GM23338 (cell line): ENCODE results near the gene EEA1.

Experiments used
- EZH2 ChIP-seq: fragments of 200-600 bp; sonication (generic); IDR thresholded peaks from one replicate; pipeline ENCODE4 v1.8.0; 2017; ENCODE audit warnings: antibody characterized with exemption, mild to moderate bottlenecking, low read depth; ENCODE audit not compliant: unreplicated experiment
- EZH2phosphoT487 ChIP-seq: fragments of 200-600 bp; sonication (generic); IDR thresholded peaks from one replicate; pipeline ENCODE4 v1.8.1; 2018; ENCODE audit warnings: antibody characterized with exemption; ENCODE audit not compliant: unreplicated experiment
- JUNB ChIP-seq: IDR thresholded peaks from one replicate; pipeline ENCODE4 v1.6.1; 2016; ENCODE audit warnings: antibody characterized with exemption; ENCODE audit not compliant: unreplicated experiment
- NANOG ChIP-seq: IDR thresholded peaks from 2 replicates; pipeline ENCODE4 v1.6.1; 2016; ENCODE audit warnings: antibody characterized with exemption, borderline replicate concordance
- POLR2AphosphoS5 ChIP-seq: IDR thresholded peaks from 2 replicates; pipeline ENCODE4 v1.6.1; 2016; ENCODE audit warnings: antibody characterized with exemption, low read depth
- ZNF114 ChIP-seq: fragments of 250-450 bp; sonication (Bioruptor Pico); IDR thresholded peaks from 2 replicates; pipeline ENCODE4 v1.5.0; 2020; ENCODE audit warnings: mild to moderate bottlenecking, moderate library complexity
- TF ChIP-seq, protein P1 (sequence below), 2 experiments: fragments of 200-600 bp in 1 of 2; sonication (generic) in 1 of 2; conservative IDR thresholded peaks; 2 replicates each; pipeline versions ENCODE4 v1.5.1 to v1.6.1; 2016 to 2017; ENCODE audit warnings: antibody characterized with exemption in 2 of 2, low read depth in 2 of 2, mild to moderate bottlenecking in 2 of 2, moderate library complexity in 1 of 2
- TF ChIP-seq, protein P2 (sequence below): IDR thresholded peaks from one replicate; pipeline ENCODE4 v1.6.1; 2018; ENCODE audit warnings: antibody characterized with exemption; ENCODE audit not compliant: unreplicated experiment

DNA sequence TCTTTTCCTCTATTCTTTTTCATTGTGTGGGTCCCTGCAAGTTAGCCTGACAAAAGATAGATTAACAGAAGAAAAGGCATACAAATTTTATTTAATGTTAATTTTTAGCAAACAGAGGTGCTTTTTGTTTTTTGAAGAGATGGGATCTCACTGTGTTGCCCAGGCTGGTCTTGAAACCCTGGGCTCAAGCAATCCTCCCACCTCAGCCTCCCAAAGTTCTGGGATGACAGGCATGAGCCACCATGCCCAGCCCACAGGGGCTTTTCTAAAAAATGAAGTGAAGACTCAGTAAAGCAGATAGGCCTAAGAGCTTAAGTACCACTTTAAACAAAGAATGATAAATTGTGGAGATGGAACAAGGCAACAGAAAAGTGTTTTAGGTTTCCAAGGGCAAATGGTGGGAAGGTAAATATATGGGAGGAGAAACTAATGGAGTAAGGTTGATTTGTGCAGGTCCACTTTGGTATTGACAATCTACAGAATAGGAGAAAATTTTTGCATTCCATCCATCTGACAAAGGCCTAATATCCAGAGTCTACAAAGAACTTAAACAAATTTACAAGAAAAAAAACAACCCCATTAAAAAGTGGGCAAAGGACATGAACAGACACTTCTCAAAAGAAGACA lies 18.6 kb upstream of the EEA1 start:
- TF ChIP-seq, protein P1, sequence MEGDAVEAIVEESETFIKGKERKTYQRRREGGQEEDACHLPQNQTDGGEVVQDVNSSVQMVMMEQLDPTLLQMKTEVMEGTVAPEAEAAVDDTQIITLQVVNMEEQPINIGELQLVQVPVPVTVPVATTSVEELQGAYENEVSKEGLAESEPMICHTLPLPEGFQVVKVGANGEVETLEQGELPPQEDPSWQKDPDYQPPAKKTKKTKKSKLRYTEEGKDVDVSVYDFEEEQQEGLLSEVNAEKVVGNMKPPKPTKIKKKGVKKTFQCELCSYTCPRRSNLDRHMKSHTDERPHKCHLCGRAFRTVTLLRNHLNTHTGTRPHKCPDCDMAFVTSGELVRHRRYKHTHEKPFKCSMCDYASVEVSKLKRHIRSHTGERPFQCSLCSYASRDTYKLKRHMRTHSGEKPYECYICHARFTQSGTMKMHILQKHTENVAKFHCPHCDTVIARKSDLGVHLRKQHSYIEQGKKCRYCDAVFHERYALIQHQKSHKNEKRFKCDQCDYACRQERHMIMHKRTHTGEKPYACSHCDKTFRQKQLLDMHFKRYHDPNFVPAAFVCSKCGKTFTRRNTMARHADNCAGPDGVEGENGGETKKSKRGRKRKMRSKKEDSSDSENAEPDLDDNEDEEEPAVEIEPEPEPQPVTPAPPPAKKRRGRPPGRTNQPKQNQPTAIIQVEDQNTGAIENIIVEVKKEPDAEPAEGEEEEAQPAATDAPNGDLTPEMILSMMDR (conservative IDR thresholded peaks at IDR 0.05; ENCODE audit: low read depth in 2 of 2): no peak
- no peak for TF ChIP-seq EZH2
- TF ChIP-seq JUNB: no peak
- TF ChIP-seq, protein P2, sequence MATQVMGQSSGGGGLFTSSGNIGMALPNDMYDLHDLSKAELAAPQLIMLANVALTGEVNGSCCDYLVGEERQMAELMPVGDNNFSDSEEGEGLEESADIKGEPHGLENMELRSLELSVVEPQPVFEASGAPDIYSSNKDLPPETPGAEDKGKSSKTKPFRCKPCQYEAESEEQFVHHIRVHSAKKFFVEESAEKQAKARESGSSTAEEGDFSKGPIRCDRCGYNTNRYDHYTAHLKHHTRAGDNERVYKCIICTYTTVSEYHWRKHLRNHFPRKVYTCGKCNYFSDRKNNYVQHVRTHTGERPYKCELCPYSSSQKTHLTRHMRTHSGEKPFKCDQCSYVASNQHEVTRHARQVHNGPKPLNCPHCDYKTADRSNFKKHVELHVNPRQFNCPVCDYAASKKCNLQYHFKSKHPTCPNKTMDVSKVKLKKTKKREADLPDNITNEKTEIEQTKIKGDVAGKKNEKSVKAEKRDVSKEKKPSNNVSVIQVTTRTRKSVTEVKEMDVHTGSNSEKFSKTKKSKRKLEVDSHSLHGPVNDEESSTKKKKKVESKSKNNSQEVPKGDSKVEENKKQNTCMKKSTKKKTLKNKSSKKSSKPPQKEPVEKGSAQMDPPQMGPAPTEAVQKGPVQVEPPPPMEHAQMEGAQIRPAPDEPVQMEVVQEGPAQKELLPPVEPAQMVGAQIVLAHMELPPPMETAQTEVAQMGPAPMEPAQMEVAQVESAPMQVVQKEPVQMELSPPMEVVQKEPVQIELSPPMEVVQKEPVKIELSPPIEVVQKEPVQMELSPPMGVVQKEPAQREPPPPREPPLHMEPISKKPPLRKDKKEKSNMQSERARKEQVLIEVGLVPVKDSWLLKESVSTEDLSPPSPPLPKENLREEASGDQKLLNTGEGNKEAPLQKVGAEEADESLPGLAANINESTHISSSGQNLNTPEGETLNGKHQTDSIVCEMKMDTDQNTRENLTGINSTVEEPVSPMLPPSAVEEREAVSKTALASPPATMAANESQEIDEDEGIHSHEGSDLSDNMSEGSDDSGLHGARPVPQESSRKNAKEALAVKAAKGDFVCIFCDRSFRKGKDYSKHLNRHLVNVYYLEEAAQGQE: no peak
- no peak for TF ChIP-seq POLR2AphosphoS5
- no peak for TF ChIP-seq EZH2phosphoT487
- no peak for TF ChIP-seq NANOG
- no peak for TF ChIP-seq ZNF114
